MM.1S (cell line): ENCODE measurements around the gene APOA1.

Experiments
- DNase-seq: peaks from one replicate; pipeline ENCODE4 v3.0.0-alpha.2; 2015
- H2AFZ ChIP-seq: fragments of 300-600 bp; sonication (generic); 2 replicates; pipeline ENCODE4 v1.6.0; 2016; ENCODE audit warnings: antibody characterized with exemption, low read length
- H3F3A ChIP-seq: fragments of 300-600 bp; sonication (generic); 2 replicates; pipeline ENCODE4 v1.6.1; 2016; ENCODE audit warnings: mild to moderate bottlenecking, antibody characterized with exemption, low read length, moderate library complexity, mixed read lengths; ENCODE audit not compliant: insufficient read depth
- H3K27ac ChIP-seq: fragments of 300-600 bp; sonication (generic); 2 replicates; pipeline ENCODE4 v1.5.1; 2016; ENCODE audit warnings: mild to moderate bottlenecking, low read length
- H3K27me3 ChIP-seq: fragments of 300-600 bp; sonication (generic); replicated peaks from 2 replicates; pipeline ENCODE4 v1.6.0; 2016; ENCODE audit warnings: low read length; ENCODE audit not compliant: insufficient read depth
- H3K36me3 ChIP-seq: fragments of 300-600 bp; sonication (generic); replicated peaks from 2 replicates; pipeline ENCODE4 v1.6.1; 2016; ENCODE audit warnings: mild to moderate bottlenecking, low read length, mixed read lengths; ENCODE audit not compliant: insufficient read depth
- H3K4me1 ChIP-seq: fragments of 300-600 bp; sonication (generic); 2 replicates; pipeline ENCODE4 v1.6.1; 2016; ENCODE audit warnings: low read length, mixed read lengths
- H3K4me2 ChIP-seq: fragments of 300-600 bp; sonication (generic); 2 replicates; pipeline ENCODE4 v1.6.0; 2016; ENCODE audit warnings: low read depth, low read length
- H3K4me3 ChIP-seq: fragments of 300-600 bp; sonication (generic); 2 replicates; pipeline ENCODE4 v1.5.1; 2016; ENCODE audit warnings: low read length, mixed read lengths
- H3K79me2 ChIP-seq: fragments of 300-600 bp; sonication (generic); 2 replicates; pipeline ENCODE4 v1.6.1; 2016; ENCODE audit warnings: mixed run types, low read length, mixed read lengths
- H3K9ac ChIP-seq: fragments of 300-600 bp; sonication (generic); 2 replicates; pipeline ENCODE4 v1.6.1; 2016; ENCODE audit warnings: low read length, mixed read lengths
- H3K9me2 ChIP-seq: fragments of 300-600 bp; sonication (generic); replicated peaks from 2 replicates; pipeline ENCODE4 v1.6.1; 2016; ENCODE audit warnings: mild to moderate bottlenecking, low read length, mixed read lengths; ENCODE audit not compliant: insufficient read depth
- H3K9me3 ChIP-seq: fragments of 300-600 bp; sonication (generic); replicated peaks from 2 replicates; pipeline ENCODE4 v1.6.1; 2016; ENCODE audit warnings: mild to moderate bottlenecking, low read length, mixed read lengths; ENCODE audit not compliant: insufficient read depth
- H4K20me1 ChIP-seq: fragments of 300-600 bp; sonication (generic); 2 replicates; pipeline ENCODE4 v1.6.1; 2016; ENCODE audit warnings: mild to moderate bottlenecking, low read length, moderate library complexity, mixed read lengths; ENCODE audit not compliant: insufficient read depth
- EZH2 ChIP-seq: fragments of 300-600 bp; sonication (generic); optimal IDR thresholded peaks from 2 replicates; pipeline ENCODE3; 2017; ENCODE audit warnings: low read depth, mild to moderate bottlenecking, antibody characterized with exemption, low read length, mixed read lengths
- EZH2phosphoT487 ChIP-seq: fragments of 300-600 bp; sonication (generic); IDR thresholded peaks from 2 replicates; pipeline ENCODE4 v1.6.1; 2018; ENCODE audit warnings: antibody characterized with exemption, low read length
- TF ChIP-seq, protein P1 (sequence below): fragments of 300-600 bp; sonication (generic); IDR thresholded peaks from 2 replicates; pipeline ENCODE4 v1.5.1; 2016; ENCODE audit warnings: antibody characterized with exemption, low read length, mixed read lengths

The APOA1 gene

DNA sequence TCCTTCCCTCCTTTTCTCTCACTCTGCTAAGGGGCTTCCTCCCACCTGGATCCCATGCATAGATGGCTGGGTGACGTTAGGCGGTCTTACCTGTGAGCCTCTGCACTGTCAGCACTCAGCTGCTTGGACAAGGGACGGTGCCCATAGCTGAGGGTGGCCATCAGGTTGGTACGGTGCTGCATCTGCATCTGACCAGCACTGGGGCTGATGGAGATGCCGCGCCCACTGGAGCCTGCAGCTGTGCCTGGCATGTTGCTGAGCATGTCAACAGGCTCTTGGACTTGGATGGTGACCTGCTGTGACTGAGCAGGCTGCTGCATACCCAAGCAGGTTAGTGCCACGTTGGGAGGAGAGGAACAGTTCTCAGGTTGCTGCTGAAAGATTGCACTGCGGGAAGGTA, 21.8 kb upstream of the APOA1 start:
- Histone ChIP-seq H3K27ac (no peak overlapping the region), H3K79me2 (no peaks in the 10 kb centered on the region), H3F3A (peaks cover 4% of the 10 kb centered on the region), H3K9me3 (no peaks in the 10 kb centered on the region), H3K4me2 (no peak overlapping the region), H3K27me3 (no peaks in the 10 kb centered on the region), H2AFZ (no peak overlapping the region), H3K36me3 (peaks cover 8% of the 10 kb centered on the region; the same call in 1 of the 2 replicates), H4K20me1 (no peaks in the 10 kb centered on the region), H3K9ac (no peak overlapping the region), H3K9me2 (no peaks in the 10 kb centered on the region), H3K4me3 (no peak overlapping the region), H3K4me1 (peaks cover 7% of the 10 kb centered on the region)
- TF ChIP-seq, protein P1, sequence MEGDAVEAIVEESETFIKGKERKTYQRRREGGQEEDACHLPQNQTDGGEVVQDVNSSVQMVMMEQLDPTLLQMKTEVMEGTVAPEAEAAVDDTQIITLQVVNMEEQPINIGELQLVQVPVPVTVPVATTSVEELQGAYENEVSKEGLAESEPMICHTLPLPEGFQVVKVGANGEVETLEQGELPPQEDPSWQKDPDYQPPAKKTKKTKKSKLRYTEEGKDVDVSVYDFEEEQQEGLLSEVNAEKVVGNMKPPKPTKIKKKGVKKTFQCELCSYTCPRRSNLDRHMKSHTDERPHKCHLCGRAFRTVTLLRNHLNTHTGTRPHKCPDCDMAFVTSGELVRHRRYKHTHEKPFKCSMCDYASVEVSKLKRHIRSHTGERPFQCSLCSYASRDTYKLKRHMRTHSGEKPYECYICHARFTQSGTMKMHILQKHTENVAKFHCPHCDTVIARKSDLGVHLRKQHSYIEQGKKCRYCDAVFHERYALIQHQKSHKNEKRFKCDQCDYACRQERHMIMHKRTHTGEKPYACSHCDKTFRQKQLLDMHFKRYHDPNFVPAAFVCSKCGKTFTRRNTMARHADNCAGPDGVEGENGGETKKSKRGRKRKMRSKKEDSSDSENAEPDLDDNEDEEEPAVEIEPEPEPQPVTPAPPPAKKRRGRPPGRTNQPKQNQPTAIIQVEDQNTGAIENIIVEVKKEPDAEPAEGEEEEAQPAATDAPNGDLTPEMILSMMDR: no peak
- TF ChIP-seq EZH2phosphoT487 (no peak), EZH2 (no peak)
- DNase-seq: no peak

DNA sequence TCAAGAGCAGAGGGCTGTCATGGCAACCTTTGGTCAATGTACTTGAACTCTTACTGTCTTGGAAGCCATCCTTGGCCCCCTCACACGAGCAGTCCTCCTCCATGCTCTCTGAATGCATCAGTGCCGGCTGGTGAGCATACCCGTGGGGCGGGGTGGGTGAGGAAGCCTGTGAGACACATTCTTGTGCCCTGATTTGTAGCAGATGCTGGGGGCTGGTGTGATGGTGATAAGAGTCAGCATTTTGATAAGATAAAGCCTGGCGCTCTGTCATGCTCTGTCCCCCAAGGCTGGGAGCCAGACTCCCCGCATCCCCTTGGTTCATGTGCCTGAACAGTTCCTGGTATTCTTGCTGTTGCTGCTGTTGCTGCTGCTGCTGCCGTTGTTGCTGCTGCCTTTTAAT, 20.5 kb upstream of the APOA1 start:
- H3K9me3 ChIP-seq: no peaks in the 10 kb centered on the region
- H4K20me1 ChIP-seq: no peaks in the 10 kb centered on the region
- no peak overlapping the region for H3K9ac ChIP-seq
- H3K27ac ChIP-seq: no peak overlapping the region
- H3K79me2 ChIP-seq: no peaks in the 10 kb centered on the region
- no peak overlapping the region for H3K4me2 ChIP-seq
- peaks cover 17% of the 10 kb centered on the region for H3F3A ChIP-seq
- TF ChIP-seq, protein P1: no peak
- TF ChIP-seq EZH2: no peak
- TF ChIP-seq EZH2phosphoT487: no peak
- no peak overlapping the region for H3K4me3 ChIP-seq
- no peaks in the 10 kb centered on the region for H3K9me2 ChIP-seq
- no peak overlapping the region for H2AFZ ChIP-seq
- DNase-seq: no peak
- H3K36me3 ChIP-seq: peaks cover 3% of the 10 kb centered on the region; the same call in 1 of the 2 replicates
- H3K27me3 ChIP-seq: no peaks in the 10 kb centered on the region
- peaks cover 18% of the 10 kb centered on the region for H3K4me1 ChIP-seq

DNA sequence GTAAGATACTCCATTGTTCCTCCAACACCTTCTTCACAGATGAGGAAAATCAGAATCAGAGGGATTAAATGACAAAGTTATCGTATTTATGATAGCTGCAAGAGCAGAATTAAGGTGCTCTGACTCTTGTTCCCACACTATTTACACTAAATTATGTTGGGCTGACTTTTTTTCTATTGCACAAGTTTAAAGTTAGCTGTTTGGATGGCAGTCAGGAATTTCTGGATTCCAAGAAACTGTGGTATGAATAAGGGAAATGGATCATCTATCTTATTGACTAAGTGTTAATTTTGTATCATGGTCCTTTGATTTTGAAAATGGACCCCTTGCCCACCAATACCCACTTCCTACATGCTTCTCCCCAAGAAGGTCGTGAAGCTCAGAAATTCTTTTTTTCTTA, 19.9 kb upstream of the APOA1 start:
- Histone ChIP-seq H2AFZ (no peak overlapping the region), H3K79me2 (peaks cover 1% of the 10 kb centered on the region), H3K9ac (no peak overlapping the region), H3K27me3 (no peaks in the 10 kb centered on the region), H3K9me2 (no peaks in the 10 kb centered on the region), H3K4me3 (no peak overlapping the region), H3K4me2 (no peak overlapping the region), H3K4me1 (peaks cover 24% of the 10 kb centered on the region), H3K27ac (no peak overlapping the region), H3K36me3 (peaks cover 3% of the 10 kb centered on the region; the same call in 1 of the 2 replicates), H3F3A (peaks cover 17% of the 10 kb centered on the region), H3K9me3 (no peaks in the 10 kb centered on the region), H4K20me1 (no peaks in the 10 kb centered on the region)
- no peak for DNase-seq
- TF ChIP-seq EZH2phosphoT487 (no peak), EZH2 (no peak)
- TF ChIP-seq, protein P1: no peak
